Breast epithelium (tissue), 4 donors: ENCODE measurements around the gene CHST2. TPM values are rescaled to one million over a fixed set of nuclear protein-coding genes. Genes with fewer than 3 reads are reported as not detected.
"Not testable (repeated sequence)": the region's sequence is repeated elsewhere in the genome, so short reads cannot be mapped to it uniquely, and the experiment has no call there.

Experiments used
- DNase-seq, 2 donors: peaks; one replicate each; pipeline ENCODE4 v3.0.0-alpha.2; 2019; ENCODE audit warnings: low spot score in 2 of 2
- H3K27ac ChIP-seq, 2 donors: fragments of 200-600 bp; sonication (generic) in 1 of 2; one replicate each; pipeline ENCODE4 v1.5.1; 2016 to 2019; ENCODE audit warnings: mild to moderate bottlenecking in 1 of 2
- H3K27me3 ChIP-seq, 2 donors: fragments of 200-600 bp; sonication (generic) in 1 of 2; one replicate each; pipeline versions ENCODE4 v1.5.1 to v1.6.0; 2017 to 2019; ENCODE audit warnings: control low read depth in 1 of 2, mild to moderate bottlenecking in 1 of 2
- H3K36me3 ChIP-seq: fragments of 200-600 bp; one replicate; pipeline ENCODE4 v1.5.1; 2019
- H3K4me1 ChIP-seq, 2 donors: fragments of 200-600 bp; sonication (generic); one replicate each; pipeline ENCODE4 v1.5.1; 2016 to 2019; ENCODE audit warnings: control low read depth in 1 of 2
- H3K4me3 ChIP-seq, 3 donors: fragments of 200-600 bp; sonication (generic); 1 replicate in 2 of 3; 2 replicates in 1 of 3; pipeline ENCODE4 v1.5.1; 2016 to 2019; ENCODE audit warnings: mild to moderate bottlenecking in 3 of 3, moderate library complexity in 2 of 3
- H3K9me3 ChIP-seq, 2 donors: fragments of 200-600 bp; sonication (generic) in 1 of 2; one replicate each; pipeline ENCODE4 v1.5.1; 2016 to 2019; ENCODE audit warnings: control low read depth in 1 of 2
- CTCF ChIP-seq, 3 donors: fragments of 450-650 bp; IDR thresholded peaks; one replicate each; pipeline ENCODE4 v1.5.1; 2016 to 2017; ENCODE audit warnings: antibody characterized with exemption in 3 of 3, mild to moderate bottlenecking in 3 of 3, moderate library complexity in 3 of 3
- POLR2A ChIP-seq: fragments of 450-650 bp; IDR thresholded peaks from one replicate; pipeline ENCODE4 v1.6.1; 2016; ENCODE audit warnings: antibody characterized with exemption, mild to moderate bottlenecking, moderate library complexity
- POLR2AphosphoS5 ChIP-seq, 3 donors: sonication (generic); formaldehyde crosslinking; IDR thresholded peaks; one replicate each; pipeline ENCODE4 v1.6.1; 2017; ENCODE audit warnings: antibody characterized with exemption in 3 of 3
- intact Hi-C: fragments of 100-400 bp; cut with DNase I; formaldehyde crosslinking; loops from one replicate; pipeline ENCODE4 v1.15.1; 2023; ENCODE audit warnings: low total_unique reads
- total RNA-seq, 3 donors: library from RNA; depleted of rRNA; stranded (reverse); fragments of >200 nt; gene quantifications; one replicate each; pipeline ENCODE4 v1.1.0, GENCODE V29; 2016

Gene CHST2
- total RNA-seq = 1 to 10 TPM; 3.0 to 6.9 (median 4.5) TPM

GRCh38 chr3:143119009-143119914 lies at the start of gene CHST2:
Gene CHST2 (plus strand): TSS chr3:143119771. CDS start chr3:143120817, 1,046 bp downstream.
- H3K36me3 ChIP-seq = no peaks in the 10 kb centered on the region
- peak within 1 kb of the TSS; percentile 49 to 80 for H3K27ac ChIP-seq
- H3K4me3 ChIP-seq = peak within 1 kb of the TSS; percentile 66 to 97 (median 68)
- peaks cover 0 to 3% of the 10 kb centered on the region in 2 donors for H3K27me3 ChIP-seq
- H3K4me1 ChIP-seq = peaks cover 0 to 8% of the 10 kb centered on the region in 2 donors
- intact Hi-C loops = no loop called here
- TF ChIP-seq POLR2A = no peak
- no peak for TF ChIP-seq POLR2AphosphoS5 (IDR thresholded peaks at IDR 0.05)
- no peak for TF ChIP-seq CTCF (IDR thresholded peaks at IDR 0.05)
- no peak for DNase-seq
- no peaks in the 10 kb centered on the region for H3K9me3 ChIP-seq

- Histone ChIP-seq H3K4me3 (no peak overlapping the region), H3K4me1 (no peaks in the 10 kb centered on the region), H3K27ac (no peak overlapping the region), H3K9me3 (no peaks in the 10 kb centered on the region), H3K36me3 (no peaks in the 10 kb centered on the region), H3K27me3 (no peaks in the 10 kb centered on the region)
- no peak for TF ChIP-seq POLR2AphosphoS5 (IDR thresholded peaks at IDR 0.05)
- no peak for TF ChIP-seq POLR2A
- no peak for TF ChIP-seq CTCF (IDR thresholded peaks at IDR 0.05)
- no peak for DNase-seq
- intact Hi-C loops = no loop called here
These were observed 48.5 kb upstream of the CHST2 start for GRCh38 chr3:143070977-143071551.

- Histone ChIP-seq H3K9me3 (no peaks in the 10 kb centered on the region), H3K27me3 (no peaks in the 10 kb centered on the region), H3K36me3 (no peaks in the 10 kb centered on the region), H3K27ac (no peak overlapping the region), H3K4me1 (no peaks in the 10 kb centered on the region), H3K4me3 (no peak overlapping the region)
- intact Hi-C loops = no loop called here
- no peak for TF ChIP-seq POLR2AphosphoS5 (IDR thresholded peaks at IDR 0.05)
- no peak for TF ChIP-seq POLR2A
- TF ChIP-seq CTCF (IDR thresholded peaks at IDR 0.05) = no peak
- no peak for DNase-seq
These were observed 47.8 kb upstream of the CHST2 start for GRCh38 chr3:143071776-143072175.

GRCh38 chr3:143072298-143073020 lies 47.1 kb upstream of the CHST2 start:
- DNase-seq, H3K4me1 ChIP-seq, H3K9me3 ChIP-seq, H3K27me3 ChIP-seq, H3K4me3 ChIP-seq, H3K36me3 ChIP-seq, intact Hi-C loops, H3K27ac ChIP-seq: not testable (repeated sequence)

- H3K9me3 ChIP-seq, intact Hi-C loops, H3K27me3 ChIP-seq, H3K27ac ChIP-seq, DNase-seq, H3K36me3 ChIP-seq, H3K4me3 ChIP-seq, H3K4me1 ChIP-seq: not testable (repeated sequence)
These were observed 46.0 kb upstream of the CHST2 start for GRCh38 chr3:143073541-143073940.

GRCh38 chr3:143073983-143074382 lies 45.6 kb upstream of the CHST2 start:
- intact Hi-C loops, DNase-seq, H3K27ac ChIP-seq, H3K9me3 ChIP-seq, H3K27me3 ChIP-seq, H3K36me3 ChIP-seq, H3K4me3 ChIP-seq, H3K4me1 ChIP-seq: not testable (repeated sequence)
